ENCODE data around the gene ATAD5.

DNA sequence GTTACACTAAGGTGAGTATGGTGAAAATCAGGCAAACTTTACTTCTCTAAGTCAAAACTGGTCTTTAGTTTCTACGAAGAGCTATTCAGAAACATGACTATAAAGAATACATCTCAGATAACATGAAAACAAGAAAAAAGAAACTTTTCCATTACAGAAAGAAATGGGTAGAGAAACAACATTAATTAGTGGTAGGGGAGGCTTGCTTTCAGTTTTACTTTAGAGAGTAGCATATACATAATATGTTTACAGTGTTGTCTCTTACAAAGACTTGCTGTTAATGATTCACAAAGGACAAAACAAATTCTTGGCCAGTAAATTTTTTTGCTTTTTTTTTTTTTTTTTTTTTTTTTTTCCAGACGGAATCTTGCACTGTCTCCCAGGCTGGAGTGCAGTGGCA lies 41.5 kb upstream of the ATAD5 start:
- TF ChIP-seq GATA2 (CRISPR knock-in tag; IDR thresholded peaks at IDR 0.05) = no peak
- no peak for TF ChIP-seq FOSL2 (IDR thresholded peaks at IDR 0.05; ENCODE audit: borderline replicate concordance, low read depth)
- no peak for TF ChIP-seq EZH2phosphoT487 (IDR thresholded peaks at IDR 0.05; ENCODE audit: borderline replicate concordance, low read depth)

Measured in SK-N-SH (cell line).